Endothelial cell (in vitro differentiated cells): ENCODE data around the gene LRIG1. TPM values are rescaled to one million over a fixed set of nuclear protein-coding genes. Genes with fewer than 3 reads are reported as not detected.

Experiments
- DNase-seq: peaks from one replicate; pipeline ENCODE4 v3.0.0; 2021; ENCODE audit warnings: low spot score
- H3K27ac Mint-ChIP-seq: one replicate; pipeline ENCODE4 v1.8.0; 2021; ENCODE audit warnings: mixed read lengths, inconsistent platforms; ENCODE audit not compliant: unreplicated experiment
- H3K27me3 Mint-ChIP-seq: one replicate; pipeline ENCODE4 v1.8.0; 2021; ENCODE audit warnings: mild to moderate bottlenecking, moderate library complexity, mixed read lengths, inconsistent platforms; ENCODE audit not compliant: unreplicated experiment
- H3K36me3 Mint-ChIP-seq: one replicate; pipeline ENCODE4 v1.8.0; 2021; ENCODE audit warnings: mild to moderate bottlenecking, low read depth, mixed read lengths, inconsistent platforms; ENCODE audit not compliant: unreplicated experiment
- H3K4me1 Mint-ChIP-seq: one replicate; pipeline ENCODE4 v1.8.0; 2021; ENCODE audit warnings: mild to moderate bottlenecking, mixed read lengths, inconsistent platforms; ENCODE audit not compliant: unreplicated experiment
- H3K4me3 Mint-ChIP-seq: one replicate; pipeline ENCODE4 v1.8.0; 2021; ENCODE audit warnings: mild to moderate bottlenecking, mixed read lengths, inconsistent platforms; ENCODE audit not compliant: unreplicated experiment
- H3K9me3 Mint-ChIP-seq: one replicate; pipeline ENCODE4 v1.8.0; 2021; ENCODE audit warnings: mixed read lengths, inconsistent platforms; ENCODE audit not compliant: unreplicated experiment
- CTCF ChIP-seq: fragments of 200-600 bp; sonication (generic); IDR thresholded peaks from one replicate; pipeline ENCODE4 v1.5.0; 2021; ENCODE audit warnings: antibody characterized with exemption; ENCODE audit not compliant: unreplicated experiment
- total RNA-seq: library from RNA; stranded (reverse); fragmentation: NEBNext Ultra II Directional; extraction: Animal tissue kit (Norgen Biotek cat#: 25700); gene quantifications from one replicate; pipeline ENCODE4 v1.2.1, GENCODE V29; 2021; ENCODE audit not compliant: unreplicated experiment

The LRIG1 gene
- total RNA-seq, 1 donor from 2014 or later: 25.1 TPM

- Mint-ChIP-seq H3K27ac (no peak overlapping the region), H3K4me1 (peaks cover 14% of the 10 kb centered on the region), H3K4me3 (no peak overlapping the region), H3K27me3 (peaks cover 8% of the 10 kb centered on the region), H3K36me3 (peaks cover 20% of the 10 kb centered on the region), H3K9me3 (no peaks in the 10 kb centered on the region)
- DNase-seq: no peak
- TF ChIP-seq CTCF: no peak
These were observed 95.1 kb downstream of the LRIG1 start for GRCh38 chr3:66405701-66406091.

- Mint-ChIP-seq H3K4me3 (no peak overlapping the region), H3K9me3 (no peaks in the 10 kb centered on the region), H3K27me3 (peaks cover 8% of the 10 kb centered on the region), H3K27ac (no peak overlapping the region), H3K4me1 (peaks cover 14% of the 10 kb centered on the region), H3K36me3 (peaks cover 15% of the 10 kb centered on the region)
- DNase-seq: no peak
- TF ChIP-seq CTCF: no peak
These were observed 95.7 kb downstream of the LRIG1 start for GRCh38 chr3:66404903-66405700.

GRCh38 chr3:66404197-66404596 lies 96.6 kb downstream of the LRIG1 start:
- peaks cover 9% of the 10 kb centered on the region for H3K27me3 Mint-ChIP-seq
- peaks cover 14% of the 10 kb centered on the region for H3K4me1 Mint-ChIP-seq
- no peak for TF ChIP-seq CTCF
- no peak for DNase-seq
- no peak overlapping the region for H3K4me3 Mint-ChIP-seq
- peaks cover 14% of the 10 kb centered on the region for H3K36me3 Mint-ChIP-seq
- H3K9me3 Mint-ChIP-seq: no peaks in the 10 kb centered on the region
- H3K27ac Mint-ChIP-seq: no peak overlapping the region

- no peak for DNase-seq
- H3K4me3 Mint-ChIP-seq: no peak overlapping the region
These were observed 97.4 kb downstream of the LRIG1 start for GRCh38 chr3:66403323-66403990.

More at GRCh38 chr3:66403323-66403990, 97.4 kb downstream of the LRIG1 start:
- no peak overlapping the region for H3K27ac Mint-ChIP-seq
- peaks cover 14% of the 10 kb centered on the region for H3K4me1 Mint-ChIP-seq
- peaks cover 14% of the 10 kb centered on the region for H3K36me3 Mint-ChIP-seq
- no peaks in the 10 kb centered on the region for H3K9me3 Mint-ChIP-seq
- no peak for TF ChIP-seq CTCF
- peaks cover 9% of the 10 kb centered on the region for H3K27me3 Mint-ChIP-seq
